PC-3 (cell line): ENCODE measurements around the gene EPB41L4A. TPM values are rescaled to one million over a fixed set of nuclear protein-coding genes. Genes with fewer than 3 reads are reported as not detected.

Experiments used
- ATAC-seq: fragments of 200-7000 bp; cut with Tn5 transposase; 2 replicates; pipeline ENCODE4 v1.9.1; 2020; ENCODE audit warnings: mild to moderate bottlenecking, moderate library complexity
- BruUV-seq: library from RNA; stranded (reverse); fragments of 400-500 nt; replicated peaks from 2 replicates; lab custom pipeline; 2021; lab: Mats Ljungman, UMichigan
- CTCF ChIA-PET: fragments of 300-600 bp; sonication (Branson Sonifier 250); formaldehyde crosslinking; loops from one replicate; lab custom pipeline; 2022; ENCODE audit warnings: antibody characterized with exemption; lab: Charles Lee
- POLR2A ChIA-PET: fragments of 300-600 bp; sonication (Branson Sonifier 250); formaldehyde crosslinking; loops from one replicate; lab custom pipeline; 2022; ENCODE audit warnings: antibody characterized with exemption; ENCODE audit not compliant: unreplicated experiment; lab: Charles Lee
- DNase-seq: peaks from one replicate; pipeline ENCODE4 v3.0.0-alpha.2; 2015
- H2AFZ ChIP-seq: fragments of 300-600 bp; sonication (generic); 2 replicates; pipeline ENCODE4 v1.6.0; 2016; ENCODE audit warnings: antibody characterized with exemption, low read length
- H3F3A ChIP-seq: fragments of 300-600 bp; sonication (generic); one replicate; pipeline ENCODE4 v1.6.0; 2017; ENCODE audit warnings: antibody characterized with exemption, low read length, control low read depth, mild to moderate bottlenecking; ENCODE audit not compliant: unreplicated experiment
- H3K27ac ChIP-seq: fragments of 300-600 bp; sonication (generic); 2 replicates; pipeline ENCODE4 v1.5.1; 2016; ENCODE audit warnings: mild to moderate bottlenecking, low read length
- H3K27me3 ChIP-seq: fragments of 300-600 bp; sonication (generic); 2 replicates; pipeline ENCODE4 v1.6.1; 2016; ENCODE audit warnings: low read length, mixed read lengths
- H3K36me3 ChIP-seq: fragments of 300-600 bp; sonication (generic); 2 replicates; pipeline ENCODE4 v1.6.1; 2016; ENCODE audit warnings: low read depth, mixed run types, low read length, mixed read lengths
- H3K4me1 ChIP-seq: fragments of 300-600 bp; sonication (generic); 2 replicates; pipeline ENCODE4 v1.5.1; 2016; ENCODE audit warnings: low read length; ENCODE audit not compliant: insufficient read depth
- H3K4me2 ChIP-seq: fragments of 300-600 bp; sonication (generic); 2 replicates; pipeline ENCODE4 v1.6.0; 2016; ENCODE audit warnings: low read length
- H3K4me3 ChIP-seq: fragments of 300-600 bp; sonication (generic); 2 replicates; pipeline ENCODE4 v1.5.1; 2016; ENCODE audit warnings: mild to moderate bottlenecking, low read length, mixed read lengths
- H3K79me2 ChIP-seq: fragments of 300-600 bp; sonication (generic); 2 replicates; pipeline ENCODE4 v1.6.1; 2017; ENCODE audit warnings: low read length, mixed read lengths
- H3K9ac ChIP-seq: fragments of 300-600 bp; sonication (generic); 2 replicates; pipeline ENCODE4 v1.6.0; 2016; ENCODE audit warnings: mild to moderate bottlenecking, low read length
- H3K9me2 ChIP-seq: fragments of 300-600 bp; sonication (generic); replicated peaks from 2 replicates; pipeline ENCODE4 v1.6.1; 2016; ENCODE audit warnings: mixed run types, low read length, mixed read lengths
- H3K9me3 ChIP-seq: fragments of 300-600 bp; sonication (generic); 2 replicates; pipeline ENCODE4 v1.6.1; 2016; ENCODE audit warnings: low read length, mixed read lengths
- H4K20me1 ChIP-seq: fragments of 300-600 bp; sonication (generic); 2 replicates; pipeline ENCODE4 v1.6.1; 2016; ENCODE audit warnings: low read length, mixed read lengths
- EZH2 ChIP-seq: fragments of 300-600 bp; sonication (generic); IDR thresholded peaks from one replicate; pipeline ENCODE4 v1.6.1; 2017; ENCODE audit warnings: antibody characterized with exemption, mild to moderate bottlenecking, low read length; ENCODE audit not compliant: unreplicated experiment
- EZH2phosphoT487 ChIP-seq: fragments of 300-600 bp; sonication (generic); IDR thresholded peaks from 2 replicates; pipeline ENCODE4 v1.6.1; 2018; ENCODE audit warnings: mild to moderate bottlenecking, antibody characterized with exemption, low read length, borderline replicate concordance
- intact Hi-C: fragments of 100-400 bp; cut with micrococcal nuclease; formaldehyde crosslinking; loops from 2 replicates; pipeline ENCODE4 v1.9.0; 2023
- total RNA-seq: library from RNA; depleted of rRNA; stranded (reverse); fragments of >200 nt; gene quantifications from 2 replicates; pipeline ENCODE4 v1.2.3, GENCODE V29; 2014
- TF ChIP-seq, protein P1 (sequence below): fragments of 300-600 bp; sonication (generic); conservative IDR thresholded peaks from 2 replicates; pipeline ENCODE4 v1.5.1; 2017; ENCODE audit warnings: antibody characterized with exemption, low read depth, mild to moderate bottlenecking, low read length

EPB41L4A gene
- total RNA-seq, 1 experiment from 2014 or later = not detected

GRCh38 chr5:112419986-112420864, 1.1 kb upstream of the EPB41L4A start:
- Histone ChIP-seq H3K9me2 (no peaks in the 10 kb centered on the region), H3K9ac (no peak overlapping the region), H3F3A (no peaks in the 10 kb centered on the region), H4K20me1 (no peaks in the 10 kb centered on the region), H3K36me3 (no peaks in the 10 kb centered on the region), H3K27ac (no peak overlapping the region), H3K4me1 (peaks cover 13% of the 10 kb centered on the region; the same call in 1 of the 2 replicates), H2AFZ (peak overlapping the region; percentile 78), H3K4me2 (peak overlapping the region; percentile 79), H3K4me3 (peak overlapping the region; percentile 60), H3K27me3 (peaks cover 83% of the 10 kb centered on the region), H3K79me2 (no peaks in the 10 kb centered on the region), H3K9me3 (no peaks in the 10 kb centered on the region)
- intact Hi-C loops = loop anchor here (1.0 to 10.0 kb wide), 2 partner anchors 210 to 245 kb away; no protein-coding TSS in a partner anchor
- ChIA-PET CTCF (interaction anchor here (0.6 to 1.5 kb wide), 4 partner anchors 19 to 1920 kb away, joined by 3 to 6 read pairs (median 4); no protein-coding TSS in a partner anchor), POLR2A (no interaction called here)
- no TSS peak for BruUV-seq
- peak; percentile 59 for DNase-seq
- no peak for TF ChIP-seq EZH2phosphoT487
- TF ChIP-seq, protein P1, sequence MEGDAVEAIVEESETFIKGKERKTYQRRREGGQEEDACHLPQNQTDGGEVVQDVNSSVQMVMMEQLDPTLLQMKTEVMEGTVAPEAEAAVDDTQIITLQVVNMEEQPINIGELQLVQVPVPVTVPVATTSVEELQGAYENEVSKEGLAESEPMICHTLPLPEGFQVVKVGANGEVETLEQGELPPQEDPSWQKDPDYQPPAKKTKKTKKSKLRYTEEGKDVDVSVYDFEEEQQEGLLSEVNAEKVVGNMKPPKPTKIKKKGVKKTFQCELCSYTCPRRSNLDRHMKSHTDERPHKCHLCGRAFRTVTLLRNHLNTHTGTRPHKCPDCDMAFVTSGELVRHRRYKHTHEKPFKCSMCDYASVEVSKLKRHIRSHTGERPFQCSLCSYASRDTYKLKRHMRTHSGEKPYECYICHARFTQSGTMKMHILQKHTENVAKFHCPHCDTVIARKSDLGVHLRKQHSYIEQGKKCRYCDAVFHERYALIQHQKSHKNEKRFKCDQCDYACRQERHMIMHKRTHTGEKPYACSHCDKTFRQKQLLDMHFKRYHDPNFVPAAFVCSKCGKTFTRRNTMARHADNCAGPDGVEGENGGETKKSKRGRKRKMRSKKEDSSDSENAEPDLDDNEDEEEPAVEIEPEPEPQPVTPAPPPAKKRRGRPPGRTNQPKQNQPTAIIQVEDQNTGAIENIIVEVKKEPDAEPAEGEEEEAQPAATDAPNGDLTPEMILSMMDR = peak; percentile 70
- ATAC-seq = peak; percentile 88

- BruUV-seq = no TSS peak
- no peaks in the 10 kb centered on the region for H3K9me2 ChIP-seq
- H3K9me3 ChIP-seq = no peaks in the 10 kb centered on the region
- peak overlapping the region; percentile 79 for H3K4me2 ChIP-seq
- H3K27me3 ChIP-seq = peaks cover 89% of the 10 kb centered on the region
- DNase-seq = no peak
- TF ChIP-seq EZH2phosphoT487 = no peak
- TF ChIP-seq EZH2 = no peak
- TF ChIP-seq, protein P1 = no peak
- ChIA-PET CTCF (no interaction called here), POLR2A (no interaction called here)
- peak overlapping the region; percentile 60; the same call in 1 of the 2 replicates for H3K4me3 ChIP-seq
- H3K27ac ChIP-seq = no peak overlapping the region
- H4K20me1 ChIP-seq = no peaks in the 10 kb centered on the region
- peaks cover 13% of the 10 kb centered on the region; the same call in 1 of the 2 replicates for H3K4me1 ChIP-seq
- no peaks in the 10 kb centered on the region for H3K36me3 ChIP-seq
- no peak overlapping the region for H3K9ac ChIP-seq
- ATAC-seq = no peak
- no peaks in the 10 kb centered on the region for H3F3A ChIP-seq
- intact Hi-C loops = loop anchor here (10.0 kb wide), 1 partner anchor 244 kb away; no protein-coding TSS in a partner anchor
- H3K79me2 ChIP-seq = no peaks in the 10 kb centered on the region
- peak overlapping the region; percentile 78; the same call in 1 of the 2 replicates for H2AFZ ChIP-seq
Observed at GRCh38 chr5:112418659-112419163, 366 bp downstream of the EPB41L4A start.
